IMR-90 (cell line): ENCODE measurements around the gene HYI. TPM values are rescaled to one million over a fixed set of nuclear protein-coding genes. Genes with fewer than 3 reads are reported as not detected.
A peak's percentile ranks its signal among the peaks of the same experiment; 100 is the strongest.

Experiments used
- ATAC-seq: fragments of 200-7000 bp; cut with Tn5 transposase; 2 replicates; pipeline ENCODE4 v1.9.1; 2020; ENCODE audit warnings: low read depth, mild to moderate bottlenecking, moderate library complexity
- BruUV-seq: library from RNA; stranded (reverse); fragments of 400-500 nt; replicated peaks from 2 replicates; lab custom pipeline; 2021; lab: Mats Ljungman, UMichigan
- CTCF ChIA-PET: fragments of 300-600 bp; formaldehyde crosslinking; extraction: SDS; loops from one replicate; lab custom pipeline; 2021; ENCODE audit warnings: antibody characterized with exemption; lab: Yijun Ruan, JAX
- POLR2A ChIA-PET: fragments of 300-600 bp; sonication (Branson Sonifier 250); formaldehyde crosslinking; loops from one replicate; lab custom pipeline; 2022; ENCODE audit warnings: antibody characterized with exemption; ENCODE audit not compliant: unreplicated experiment; lab: Charles Lee
- DNase-seq: peaks from one replicate; pipeline ENCODE4 v3.0.0; 2013
- H2AFZ ChIP-seq: replicated peaks from 2 replicates; pipeline ENCODE3; 2013; ENCODE audit warnings: low read length, mild to moderate bottlenecking; ENCODE audit not compliant: poor library complexity
- H2AK5ac ChIP-seq: 2 replicates; pipeline ENCODE4 v1.6.1; 2013; ENCODE audit warnings: low read depth, low read length, inconsistent platforms
- H2AK9ac ChIP-seq: replicated peaks from 2 replicates; pipeline ENCODE3; 2013; ENCODE audit warnings: mild to moderate bottlenecking, low read depth, low read length, moderate library complexity; ENCODE audit not compliant: poor library complexity
- H2BK120ac ChIP-seq: 2 replicates; pipeline ENCODE4 v1.6.1; 2013; ENCODE audit warnings: low read depth, low read length, inconsistent platforms
- H2BK15ac ChIP-seq: 3 replicates; pipeline ENCODE4 v1.6.1; 2013; ENCODE audit warnings: low read depth, low read length, inconsistent platforms
- H2BK20ac ChIP-seq: 2 replicates; pipeline ENCODE4 v1.6.1; 2013; ENCODE audit warnings: low read depth, mild to moderate bottlenecking, inconsistent platforms, low read length, moderate library complexity
- H2BK5ac ChIP-seq: 2 replicates; pipeline ENCODE4 v1.6.1; 2013; ENCODE audit warnings: mild to moderate bottlenecking, low read depth, low read length, inconsistent platforms; ENCODE audit not compliant: poor library complexity, severe bottlenecking
- H3K14ac ChIP-seq: replicated peaks from 2 replicates; pipeline ENCODE4 v1.6.1; 2013; ENCODE audit warnings: low read depth, low read length, inconsistent platforms
- H3K18ac ChIP-seq: 2 replicates; pipeline ENCODE4 v1.6.1; 2013; ENCODE audit warnings: low read depth, low read length, control low read depth
- H3K23ac ChIP-seq: 2 replicates; pipeline ENCODE4 v1.6.1; 2013; ENCODE audit warnings: low read depth, low read length, inconsistent platforms
- H3K27ac ChIP-seq: 2 replicates; pipeline ENCODE4 v1.5.1; 2013; ENCODE audit warnings: mild to moderate bottlenecking, control low read depth, low read length; ENCODE audit not compliant: insufficient read depth
- H3K27me3 ChIP-seq: 2 replicates; pipeline ENCODE4 v1.6.1; 2013; ENCODE audit warnings: low read length; ENCODE audit not compliant: control insufficient read depth, insufficient read depth
- H3K36me3 ChIP-seq: 2 replicates; pipeline ENCODE4 v1.6.1; 2013; ENCODE audit warnings: low read length, mixed read lengths; ENCODE audit not compliant: control insufficient read depth, insufficient read depth
- H3K4ac ChIP-seq: 2 replicates; pipeline ENCODE4 v1.6.1; 2013; ENCODE audit warnings: low read depth, low read length, inconsistent platforms
- H3K4me1 ChIP-seq: 2 replicates; pipeline ENCODE4 v1.6.1; 2013; ENCODE audit warnings: low read length, mixed read lengths; ENCODE audit not compliant: control insufficient read depth, insufficient read depth
- H3K4me2 ChIP-seq: 2 replicates; pipeline ENCODE4 v1.6.1; 2013; ENCODE audit warnings: low read depth, mild to moderate bottlenecking, control low read depth, low read length, moderate library complexity
- H3K4me3 ChIP-seq: 2 replicates; pipeline ENCODE4 v1.5.1; 2013; ENCODE audit warnings: low read depth, mild to moderate bottlenecking, control low read depth, low read length, moderate library complexity; ENCODE audit not compliant: insufficient read depth
- H3K56ac ChIP-seq: 2 replicates; pipeline ENCODE4 v1.6.1; 2013; ENCODE audit warnings: low read length, inconsistent platforms; ENCODE audit not compliant: insufficient read depth; ENCODE audit errors: extremely low read depth
- H3K79me1 ChIP-seq, 2 experiments: 2 replicates each; pipeline ENCODE4 v1.6.1; 2013; ENCODE audit warnings: low read length in 2 of 2, inconsistent platforms in 1 of 2, low read depth in 1 of 2
- H3K9ac ChIP-seq: 2 replicates; pipeline ENCODE4 v1.6.1; 2013; ENCODE audit warnings: low read depth, low read length, control low read depth
- H3K9me1 ChIP-seq: 2 replicates; pipeline ENCODE4 v1.6.1; 2013; ENCODE audit warnings: low read length, inconsistent platforms; ENCODE audit not compliant: insufficient read depth
- H3K9me3 ChIP-seq: 2 replicates; pipeline ENCODE4 v1.6.1; 2013; ENCODE audit warnings: low read length; ENCODE audit not compliant: control insufficient read depth, insufficient read depth
- H4K20me1 ChIP-seq: 2 replicates; pipeline ENCODE4 v1.6.1; 2013; ENCODE audit warnings: low read length, inconsistent platforms; ENCODE audit not compliant: insufficient read depth
- H4K5ac ChIP-seq: 2 replicates; pipeline ENCODE4 v1.6.1; 2013; ENCODE audit warnings: mild to moderate bottlenecking, low read depth, low read length, control low read depth
- H4K8ac ChIP-seq, 2 experiments: 2 replicates each; pipeline ENCODE4 v1.6.1; 2013; ENCODE audit warnings: low read depth in 2 of 2, low read length in 2 of 2, control low read depth in 1 of 2, inconsistent platforms in 1 of 2
- H4K91ac ChIP-seq: 2 replicates; pipeline ENCODE4 v1.6.1; 2013; ENCODE audit warnings: low read depth, low read length, inconsistent platforms; ENCODE audit not compliant: insufficient read depth
- BHLHE40 ChIP-seq: fragments of 150-350 bp; IDR thresholded peaks from 2 replicates; pipeline ENCODE4 v1.6.1; 2016; ENCODE audit warnings: mild to moderate bottlenecking, low read depth, low read length
- CHD1 ChIP-seq: IDR thresholded peaks from 2 replicates; pipeline ENCODE4 v1.6.1; 2012; ENCODE audit warnings: low read depth, low read length, improper control_type of control experiment
- MAZ ChIP-seq: IDR thresholded peaks from 2 replicates; pipeline ENCODE4 v1.6.1; 2012; ENCODE audit warnings: low read depth, mild to moderate bottlenecking, low read length, improper control_type of control experiment, moderate library complexity, borderline replicate concordance
- MXI1 ChIP-seq: IDR thresholded peaks from 2 replicates; pipeline ENCODE4 v1.6.1; 2012; ENCODE audit warnings: low read depth, mild to moderate bottlenecking, low read length, moderate library complexity, borderline replicate concordance
- WGBS, 2 experiments: methylation state at CpG; one replicate each; pipeline versions ENCODE4 v1.1.5 to v1.1.7; 2013; ENCODE audit warnings: missing lambda C conversion rate in 2 of 2; ENCODE audit not compliant: insufficient read length in 1 of 2; ENCODE audit errors: extremely low coverage in 2 of 2; 5-methylcytosine and 5-hydroxymethylcytosine counted together
- dilution Hi-C: fragments of 300-500 bp; cut with HindIII; formaldehyde crosslinking; loops from one replicate; pipeline ENCODE4 v1.14.3; 2018; ENCODE audit warnings: low sequenced_read_pairs; ENCODE audit not compliant: unreplicated experiment
- in situ Hi-C: fragments of 300-500 bp; cut with MboI; formaldehyde crosslinking; loops from 3 replicates; pipeline ENCODE4 v1.14.3; 2019; ENCODE audit warnings: low sequenced_read_pairs, inconsistent platforms, mixed read lengths
- intact Hi-C: fragments of 100-400 bp; cut with micrococcal nuclease; formaldehyde crosslinking; loops from 2 replicates; pipeline ENCODE4 v1.10.0; 2022
- polyA plus RNA-seq, 3 experiments: library from polyadenylated mRNA; depleted of rRNA; stranded (reverse); fragments of >200 nt; gene quantifications; 2 replicates each; pipeline ENCODE4 v1.2.3, GENCODE V29; 2012; ENCODE audit warnings: low replicate concordance in 1 of 3
- total RNA-seq: library from RNA; depleted of rRNA; stranded (reverse); fragments of >200 nt; gene quantifications from 2 replicates; pipeline ENCODE4 v1.2.3, GENCODE V29; 2012
- TF ChIP-seq, protein P1 (sequence below): conservative IDR thresholded peaks from 2 replicates; pipeline ENCODE4 v1.5.1; 2012; ENCODE audit warnings: mild to moderate bottlenecking, low read depth, low read length, improper control_type of control experiment

The HYI gene
- total and polyA plus RNA-seq, 2 of the 4 experiments (the other 2 are of a cell fraction): 21.5 to 53.7 TPM

- intact Hi-C loops (no loop called here), dilution Hi-C loops (no loop called here), in situ Hi-C loops (no loop called here)
- Histone ChIP-seq H4K91ac (no peak overlapping the region), H2BK5ac (no peak overlapping the region), H3K79me1 (no peaks in the 10 kb centered on the region), H3K23ac (no peak overlapping the region), H3K9ac (no peak overlapping the region), H3K4ac (peak overlapping the region; percentile 15; the same call in 1 of the 2 replicates), H2AK9ac (no peak overlapping the region), H4K8ac (peak overlapping the region in 1 of 2 experiments; percentile 59; a peak in 1 of 4 replicates), H2BK120ac (no peak overlapping the region), H2BK20ac (no peak overlapping the region), H3K14ac (no peak overlapping the region), H3K27ac (no peak overlapping the region), H4K5ac (no peak overlapping the region), H3K4me2 (no peak overlapping the region), H3K4me1 (peaks cover 4% of the 10 kb centered on the region; the same call in 1 of the 2 replicates), H2BK15ac (no peak overlapping the region), H3K4me3 (no peak overlapping the region), H3K18ac (no peak overlapping the region), H3K9me3 (peaks cover 3% of the 10 kb centered on the region; the same call in 1 of the 2 replicates), H2AFZ (no peak overlapping the region), H4K20me1 (no peaks in the 10 kb centered on the region), H3K36me3 (no peaks in the 10 kb centered on the region), H3K9me1 (no peaks in the 10 kb centered on the region; the same call in 1 of the 2 replicates), H2AK5ac (no peak overlapping the region; the same call in 1 of the 2 replicates), H3K27me3 (no peaks in the 10 kb centered on the region), H3K56ac (no peak overlapping the region)
- BruUV-seq: no TSS peak
- ChIA-PET POLR2A (no interaction called here), CTCF (no interaction called here)
- no peak for TF ChIP-seq MXI1
- TF ChIP-seq, protein P1, sequence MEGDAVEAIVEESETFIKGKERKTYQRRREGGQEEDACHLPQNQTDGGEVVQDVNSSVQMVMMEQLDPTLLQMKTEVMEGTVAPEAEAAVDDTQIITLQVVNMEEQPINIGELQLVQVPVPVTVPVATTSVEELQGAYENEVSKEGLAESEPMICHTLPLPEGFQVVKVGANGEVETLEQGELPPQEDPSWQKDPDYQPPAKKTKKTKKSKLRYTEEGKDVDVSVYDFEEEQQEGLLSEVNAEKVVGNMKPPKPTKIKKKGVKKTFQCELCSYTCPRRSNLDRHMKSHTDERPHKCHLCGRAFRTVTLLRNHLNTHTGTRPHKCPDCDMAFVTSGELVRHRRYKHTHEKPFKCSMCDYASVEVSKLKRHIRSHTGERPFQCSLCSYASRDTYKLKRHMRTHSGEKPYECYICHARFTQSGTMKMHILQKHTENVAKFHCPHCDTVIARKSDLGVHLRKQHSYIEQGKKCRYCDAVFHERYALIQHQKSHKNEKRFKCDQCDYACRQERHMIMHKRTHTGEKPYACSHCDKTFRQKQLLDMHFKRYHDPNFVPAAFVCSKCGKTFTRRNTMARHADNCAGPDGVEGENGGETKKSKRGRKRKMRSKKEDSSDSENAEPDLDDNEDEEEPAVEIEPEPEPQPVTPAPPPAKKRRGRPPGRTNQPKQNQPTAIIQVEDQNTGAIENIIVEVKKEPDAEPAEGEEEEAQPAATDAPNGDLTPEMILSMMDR: no peak
- TF ChIP-seq MAZ: no peak
- no peak for TF ChIP-seq BHLHE40
- no peak for TF ChIP-seq CHD1
- WGBS, 2 experiments: no CpG with 5 or more reads among the region's 2 CpGs
- DNase-seq (peak; percentile 53), ATAC-seq (peak; percentile 35)
Measured at GRCh38 chr1:43463479-43463878, 9.7 kb upstream of the HYI start.
